Forelimb muscle (tissue), 1 donor: ENCODE data around the gene PRIMA1. TPM values are rescaled to one million over a fixed set of nuclear protein-coding genes. Genes with fewer than 3 reads are reported as not detected.
"Not testable (repeated sequence)": the region's sequence is repeated elsewhere in the genome, so short reads cannot be mapped to it uniquely, and the experiment has no call there.

Experiments
- DNase-seq: peaks from one replicate; pipeline ENCODE4 v3.0.0-alpha.2; 2013; ENCODE audit warnings: low read depth
- polyA plus RNA-seq: library from polyadenylated mRNA; unstranded; fragments of 120-200 nt; gene quantifications from one replicate; pipeline ENCODE4 v1.2.1, GENCODE V29; 2013; ENCODE audit not compliant: insufficient read length

Gene PRIMA1, protein sequence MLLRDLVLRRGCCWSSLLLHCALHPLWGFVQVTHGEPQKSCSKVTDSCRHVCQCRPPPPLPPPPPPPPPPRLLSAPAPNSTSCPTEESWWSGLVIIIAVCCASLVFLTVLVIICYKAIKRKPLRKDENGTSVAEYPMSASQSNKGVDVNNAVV
- 3.5 TPM for polyA plus RNA-seq

DNA sequence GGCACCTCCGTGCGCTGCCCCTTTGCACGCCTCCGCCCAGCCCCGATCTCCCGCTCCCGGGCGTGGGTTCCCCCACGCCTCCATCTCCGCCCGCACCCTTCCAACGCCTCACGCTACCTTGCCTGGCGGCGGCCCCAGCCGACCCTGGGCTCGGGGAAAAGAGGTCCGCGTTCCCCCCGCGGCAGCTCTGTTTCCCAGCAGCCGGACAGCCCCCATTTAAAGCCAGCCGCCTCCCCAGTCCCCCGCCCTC lies at the start of gene PRIMA1:
Gene PRIMA1 (minus strand): TSS at position 193 of the 250 bp plus-strand sequence. CDS start 767 bp downstream, outside the sequence.
- DNase-seq = no peak

DNA sequence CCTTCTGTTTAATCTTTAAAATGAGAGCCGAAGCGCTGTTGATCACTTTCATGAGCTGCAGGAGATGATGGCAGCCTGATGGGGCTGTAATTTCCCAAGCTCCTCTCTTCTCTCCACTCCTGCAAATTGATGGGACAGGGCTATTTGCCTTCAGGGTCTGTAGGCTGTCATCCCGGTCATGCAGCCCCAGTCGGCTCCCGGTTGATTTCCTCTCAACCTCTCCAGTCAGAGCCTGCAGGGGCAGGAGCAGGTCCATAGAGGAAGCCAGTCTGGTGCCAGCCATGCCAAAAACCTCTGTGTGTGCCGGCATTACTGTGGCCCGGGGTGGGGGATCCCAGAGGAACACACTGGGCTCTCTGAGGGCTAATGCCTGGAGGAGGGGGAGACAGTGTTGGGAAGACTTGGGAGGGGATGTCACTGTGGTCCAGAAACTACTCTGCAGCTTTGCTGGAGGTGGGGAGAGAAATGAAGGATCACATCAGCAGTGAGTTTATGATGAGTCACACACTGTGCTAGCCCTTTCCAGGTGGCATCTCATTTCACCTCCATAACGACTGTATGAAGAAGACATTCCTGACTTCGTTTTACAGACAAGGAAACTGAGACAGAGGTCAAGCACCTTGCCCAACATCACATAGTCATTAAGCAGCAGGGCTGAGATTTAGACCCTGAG lies 46.5 kb upstream of the PRIMA1 start:
- DNase-seq = no peak

DNA sequence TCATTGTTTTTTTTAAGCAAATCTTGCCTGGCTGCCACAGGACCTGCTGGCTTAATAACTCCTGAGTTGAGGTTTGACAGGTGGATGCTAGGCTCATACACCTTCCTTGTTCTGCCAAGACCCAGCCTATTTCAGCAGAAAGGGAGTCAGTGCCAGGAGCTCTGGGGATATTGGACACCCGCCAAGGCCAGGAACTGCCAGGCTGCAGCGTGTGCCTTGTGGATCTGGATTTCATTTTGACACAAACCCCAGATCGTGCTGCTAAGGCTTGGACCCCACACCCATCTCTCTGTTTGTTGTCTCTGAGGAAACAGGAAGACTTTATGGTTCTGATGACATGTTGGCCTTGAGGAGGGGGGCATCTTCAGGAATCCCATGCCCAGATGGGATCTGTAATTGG lies 44.4 kb upstream of the PRIMA1 start:
- DNase-seq = no peak

DNA sequence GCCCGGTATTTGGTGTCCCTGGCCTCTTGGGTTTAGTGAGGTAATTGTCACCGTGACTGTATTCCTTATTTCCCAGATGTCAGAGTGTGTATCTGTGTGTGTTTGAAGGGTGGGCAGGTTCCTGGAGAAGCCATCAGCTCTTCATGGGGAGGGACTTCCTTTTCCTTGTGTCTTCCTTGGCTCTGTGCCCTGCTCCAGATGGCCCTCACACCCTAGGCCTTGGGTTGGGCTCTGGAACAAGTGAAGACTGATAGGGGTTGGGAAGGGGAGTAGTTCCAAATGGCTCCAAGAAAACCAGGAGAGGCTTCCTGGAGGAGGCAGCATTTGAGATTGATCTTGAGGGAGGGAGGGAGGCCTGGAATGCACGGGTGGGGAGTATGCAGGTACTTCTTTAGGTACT lies 43.8 kb upstream of the PRIMA1 start:
- DNase-seq = no peak

DNA sequence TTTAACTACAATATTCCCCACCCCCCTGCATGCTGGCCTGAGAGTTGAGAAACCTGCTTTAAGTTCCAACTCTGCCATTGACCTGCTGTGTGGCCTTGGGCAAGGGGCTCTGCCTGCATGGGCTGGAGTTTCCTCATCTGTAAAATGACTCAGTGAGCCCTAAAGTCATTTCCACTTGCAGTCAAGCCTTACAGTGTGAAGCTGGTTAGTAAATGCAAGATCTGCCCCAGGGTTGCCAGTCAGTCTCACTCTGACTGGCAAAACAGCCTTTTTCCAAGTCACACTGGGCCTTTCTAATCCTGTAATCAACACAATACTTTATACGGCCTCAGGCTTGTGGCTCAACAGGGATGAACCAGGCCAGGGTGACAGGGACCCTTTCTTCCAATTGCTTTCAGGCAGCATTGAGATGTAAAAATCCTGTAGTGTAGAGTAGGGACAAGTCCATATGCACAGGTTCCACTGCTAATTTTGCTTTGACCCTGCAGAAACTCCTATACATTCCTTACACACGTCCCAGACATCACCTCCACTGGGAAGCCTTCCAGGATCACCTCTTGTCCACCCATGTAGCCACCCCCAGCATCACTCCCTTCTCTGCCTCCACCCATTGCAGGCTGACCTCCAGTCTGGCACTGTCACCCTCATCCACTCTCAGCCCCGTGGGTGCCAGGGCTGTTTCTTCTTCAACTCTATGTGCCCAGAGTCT lies 42.6 kb upstream of the PRIMA1 start:
- no peak for DNase-seq

DNA sequence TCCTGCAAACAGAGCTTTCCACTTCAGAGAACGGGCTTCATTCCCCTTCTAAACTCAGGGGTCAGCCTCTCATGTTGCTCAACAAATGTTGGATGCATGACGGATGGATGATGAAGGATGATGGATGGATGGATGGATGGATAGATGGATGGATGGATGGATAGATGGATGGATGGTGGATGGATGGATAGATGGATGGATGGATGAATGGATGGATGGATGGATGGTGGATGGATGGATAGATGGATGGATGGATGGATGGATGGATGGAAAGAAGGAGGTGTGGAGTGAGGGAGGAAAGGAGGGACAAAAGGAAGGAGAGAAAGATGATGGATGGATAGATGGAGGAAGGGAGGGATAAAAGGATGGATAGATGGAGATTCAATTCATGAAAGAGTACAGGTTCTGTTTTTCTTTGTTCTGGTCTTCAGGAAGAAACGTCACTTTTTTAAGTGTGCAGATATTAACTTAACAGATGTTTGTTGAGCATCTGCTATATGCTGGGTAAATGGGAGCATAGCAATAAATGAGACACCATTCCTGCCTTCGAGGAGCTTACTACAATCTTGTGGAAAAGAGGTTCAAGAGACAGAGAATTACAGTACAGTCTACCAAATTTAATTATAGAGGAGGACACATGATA lies 41.7 kb upstream of the PRIMA1 start:
- DNase-seq = no peak

DNA sequence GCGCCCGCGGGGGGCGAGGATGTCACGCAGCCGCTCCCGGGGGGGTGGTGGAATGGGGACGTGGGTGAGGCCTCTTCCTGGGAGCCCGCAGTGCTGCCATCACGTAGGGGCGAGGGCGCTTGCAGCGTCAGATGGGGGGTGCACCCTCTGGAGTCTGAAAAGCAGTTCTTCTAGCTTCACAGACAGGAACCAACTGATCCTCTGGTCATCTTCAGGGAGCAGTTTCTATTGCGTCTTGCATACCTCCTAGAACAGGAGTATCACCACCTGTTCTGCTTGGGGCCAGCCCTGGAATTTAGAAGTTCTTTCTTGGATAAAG lies 36.9 kb upstream of the PRIMA1 start:
- DNase-seq = no peak

DNA sequence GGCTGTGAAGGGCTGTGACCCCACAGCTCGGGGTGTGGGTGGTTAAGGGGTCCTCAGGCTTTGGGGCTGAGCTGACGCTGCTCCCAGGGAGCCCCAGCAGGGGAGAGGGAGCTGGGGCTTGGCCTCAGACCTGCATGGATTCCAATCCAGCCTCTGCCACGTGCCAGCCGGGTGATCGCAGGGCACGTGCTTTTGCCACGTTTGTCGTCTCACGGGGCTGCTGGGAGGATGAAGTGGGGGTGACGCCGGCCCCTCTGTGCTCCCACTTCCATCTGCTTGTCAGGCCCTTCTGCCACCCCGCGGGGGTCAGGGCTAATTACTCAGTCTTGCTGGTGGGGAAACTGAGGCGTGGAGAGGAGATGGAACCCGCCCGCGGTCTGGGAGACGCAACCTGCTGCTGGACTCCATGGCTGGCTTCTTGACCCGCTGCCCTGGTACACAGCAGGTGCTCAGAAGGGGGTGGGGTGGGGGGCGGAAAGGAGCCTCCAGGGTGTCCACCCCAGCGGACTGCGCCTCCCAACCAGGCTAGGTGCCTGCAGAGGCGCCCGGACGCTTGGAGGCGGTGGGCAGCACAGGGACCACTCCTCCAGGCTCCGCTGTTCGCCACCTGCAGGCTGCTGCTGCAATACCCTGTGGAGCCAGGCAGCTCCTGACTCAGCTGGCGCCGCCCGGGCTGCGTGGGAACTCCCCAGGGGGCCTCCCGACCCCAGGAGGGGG lies 36.4 kb upstream of the PRIMA1 start:
- DNase-seq = no peak

DNA sequence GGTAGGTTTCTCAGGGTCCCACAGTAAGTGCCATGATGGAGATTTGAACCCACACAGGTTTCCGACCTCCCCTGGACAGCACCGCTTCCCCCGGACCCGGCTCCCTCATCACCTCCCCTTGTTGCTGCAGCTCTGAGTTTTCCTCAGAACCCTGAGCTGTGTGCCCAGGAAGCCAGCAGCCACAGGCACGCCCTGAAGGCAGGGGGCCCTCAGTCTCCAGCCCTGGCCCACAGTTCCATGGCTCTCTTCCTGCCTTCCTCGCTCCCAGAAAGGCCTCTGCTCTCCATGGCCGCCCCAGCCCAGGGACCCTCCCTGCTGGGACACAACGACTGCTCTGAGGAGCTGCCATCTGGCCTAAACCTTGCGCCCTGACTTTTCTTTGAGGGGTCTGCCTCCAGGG lies 35.8 kb upstream of the PRIMA1 start:
- no peak for DNase-seq

DNA sequence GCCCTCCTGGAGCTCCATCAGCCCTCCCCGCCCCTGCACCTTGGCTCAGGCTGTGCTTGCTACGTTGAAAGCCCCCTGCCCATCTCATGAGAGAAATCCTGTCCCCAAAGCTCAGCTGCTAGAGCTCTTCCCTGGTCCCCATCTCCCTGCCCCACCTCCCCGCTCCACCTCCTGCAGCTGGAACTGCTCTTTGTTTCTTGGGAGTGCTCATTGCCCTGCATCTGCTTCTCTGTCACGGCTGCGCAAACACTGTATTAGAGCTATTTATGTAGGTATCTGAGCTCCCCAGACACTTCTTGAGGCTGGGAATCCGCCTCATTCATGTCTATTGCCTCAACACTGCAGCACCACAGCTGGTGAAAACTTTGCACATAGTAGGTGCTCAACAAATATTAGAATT lies 32.8 kb upstream of the PRIMA1 start:
- DNase-seq = no peak

DNA sequence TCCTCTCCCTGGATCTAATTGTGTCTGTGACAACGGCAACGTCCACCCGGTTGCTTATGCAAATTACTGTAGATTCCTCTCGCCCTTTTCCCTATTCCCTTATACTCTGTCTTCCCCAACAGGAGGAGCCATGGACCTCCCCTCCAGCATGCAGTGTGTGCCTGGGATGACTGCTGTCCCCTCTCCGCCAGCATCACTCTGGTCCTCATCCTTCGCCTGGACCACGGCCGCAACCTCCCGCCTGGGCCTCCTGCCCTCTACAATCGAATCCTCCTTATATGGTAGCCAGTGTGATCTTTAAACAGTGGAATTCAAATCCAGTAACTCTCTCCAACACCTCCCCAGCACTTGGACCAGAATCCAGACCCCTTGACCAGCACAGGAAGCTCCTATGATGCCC lies 30.6 kb upstream of the PRIMA1 start:
- no peak for DNase-seq

DNA sequence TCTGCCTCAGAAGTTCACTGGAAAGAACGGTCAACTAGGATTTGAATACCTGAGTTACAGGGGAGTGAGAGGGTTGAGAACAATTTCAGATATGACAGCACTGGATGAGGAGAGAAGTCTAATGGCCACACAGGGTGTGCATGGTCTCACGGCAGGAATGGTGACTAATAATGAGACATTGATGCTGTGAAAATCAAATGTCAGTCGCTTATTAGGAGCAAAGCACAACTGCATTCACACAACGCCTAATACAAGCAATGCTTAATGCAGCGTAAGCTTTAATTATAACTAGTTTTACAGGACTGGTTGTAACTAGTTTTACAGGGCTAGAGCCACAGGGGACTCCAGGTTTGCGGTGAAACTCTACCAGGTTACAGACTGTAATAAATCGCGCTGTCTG lies 23.4 kb upstream of the PRIMA1 start:
- DNase-seq = no peak

DNA sequence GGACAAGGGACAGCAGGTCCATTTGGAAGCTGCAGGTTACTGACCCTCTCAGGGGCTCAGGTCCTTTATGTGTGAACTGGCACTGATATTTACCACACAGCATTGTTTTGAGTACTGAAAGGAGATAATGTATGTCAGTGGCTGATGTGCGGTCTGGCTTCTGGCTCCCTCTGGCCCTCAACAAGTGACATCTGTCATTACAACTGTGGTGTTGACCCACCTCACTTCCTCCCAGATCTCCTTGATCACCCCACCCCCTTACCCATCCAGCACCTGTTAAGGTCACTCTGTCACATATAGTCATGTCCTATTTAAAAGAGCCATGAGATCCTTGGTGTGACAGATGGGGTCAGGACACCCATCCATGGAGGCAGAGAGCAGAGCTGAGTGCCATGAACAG lies 22.7 kb upstream of the PRIMA1 start:
- DNase-seq = no peak

DNA sequence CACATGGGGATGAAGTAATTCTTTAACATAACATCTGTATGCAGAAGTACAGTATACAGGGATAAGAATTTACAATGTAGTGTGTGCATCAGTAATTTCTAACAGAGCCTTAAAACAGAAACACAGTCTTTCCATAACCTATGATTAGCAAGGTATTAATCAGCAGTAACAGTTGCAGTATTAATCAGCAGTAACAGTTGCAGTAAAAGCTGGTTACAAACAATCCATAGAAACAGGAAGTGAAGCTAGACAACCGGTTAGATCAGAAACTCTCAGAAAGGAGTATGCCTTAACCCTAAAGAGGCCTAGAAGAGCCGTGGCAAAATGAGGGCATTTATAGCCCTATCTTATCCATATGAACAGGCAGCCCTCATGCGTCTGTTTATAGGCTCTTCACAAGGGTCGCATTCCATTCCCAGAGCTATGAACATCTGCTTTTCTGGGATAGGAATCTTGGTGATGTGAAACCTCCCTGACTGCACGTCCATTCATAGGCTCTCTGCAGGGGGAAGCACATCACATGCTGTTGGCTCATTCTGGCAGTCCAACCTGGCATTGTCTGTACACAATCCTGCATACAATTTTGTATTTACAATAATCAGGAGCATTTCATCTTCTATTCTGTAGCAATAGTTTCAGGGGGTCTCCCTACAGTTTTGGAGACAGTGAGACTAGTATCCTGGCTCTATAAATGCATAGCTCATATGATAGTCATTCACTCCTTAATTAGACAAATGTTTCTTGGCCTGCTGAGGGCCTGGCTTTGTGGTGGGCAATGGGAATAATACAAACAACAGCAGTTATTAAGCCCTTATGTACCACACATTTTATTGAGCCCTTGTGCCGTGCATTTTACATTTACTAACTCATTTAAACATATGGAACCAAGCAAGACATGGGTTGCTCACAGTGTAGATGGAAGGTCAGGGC lies 21.5 kb upstream of the PRIMA1 start:
- not testable (repeated sequence) for DNase-seq

DNA sequence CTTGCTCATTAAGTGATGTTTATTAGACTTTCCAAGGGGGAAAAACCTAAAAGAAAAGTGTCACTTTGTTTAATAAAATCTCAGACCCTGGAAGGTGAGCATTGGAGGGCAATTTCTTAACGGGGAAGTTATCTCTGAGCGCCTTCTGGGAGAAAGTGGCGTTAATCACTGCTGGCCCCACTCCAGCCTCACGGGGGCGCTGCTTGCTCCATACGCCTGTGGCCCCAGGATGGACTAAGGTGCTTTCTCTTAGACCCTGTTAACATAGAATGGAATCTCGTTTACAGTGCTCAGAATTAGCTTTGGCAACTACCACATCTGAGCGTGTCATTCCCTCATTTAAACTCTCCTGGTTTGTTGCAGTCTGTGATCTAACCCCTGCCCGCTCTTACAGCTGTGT lies 16.4 kb upstream of the PRIMA1 start:
- no peak for DNase-seq

DNA sequence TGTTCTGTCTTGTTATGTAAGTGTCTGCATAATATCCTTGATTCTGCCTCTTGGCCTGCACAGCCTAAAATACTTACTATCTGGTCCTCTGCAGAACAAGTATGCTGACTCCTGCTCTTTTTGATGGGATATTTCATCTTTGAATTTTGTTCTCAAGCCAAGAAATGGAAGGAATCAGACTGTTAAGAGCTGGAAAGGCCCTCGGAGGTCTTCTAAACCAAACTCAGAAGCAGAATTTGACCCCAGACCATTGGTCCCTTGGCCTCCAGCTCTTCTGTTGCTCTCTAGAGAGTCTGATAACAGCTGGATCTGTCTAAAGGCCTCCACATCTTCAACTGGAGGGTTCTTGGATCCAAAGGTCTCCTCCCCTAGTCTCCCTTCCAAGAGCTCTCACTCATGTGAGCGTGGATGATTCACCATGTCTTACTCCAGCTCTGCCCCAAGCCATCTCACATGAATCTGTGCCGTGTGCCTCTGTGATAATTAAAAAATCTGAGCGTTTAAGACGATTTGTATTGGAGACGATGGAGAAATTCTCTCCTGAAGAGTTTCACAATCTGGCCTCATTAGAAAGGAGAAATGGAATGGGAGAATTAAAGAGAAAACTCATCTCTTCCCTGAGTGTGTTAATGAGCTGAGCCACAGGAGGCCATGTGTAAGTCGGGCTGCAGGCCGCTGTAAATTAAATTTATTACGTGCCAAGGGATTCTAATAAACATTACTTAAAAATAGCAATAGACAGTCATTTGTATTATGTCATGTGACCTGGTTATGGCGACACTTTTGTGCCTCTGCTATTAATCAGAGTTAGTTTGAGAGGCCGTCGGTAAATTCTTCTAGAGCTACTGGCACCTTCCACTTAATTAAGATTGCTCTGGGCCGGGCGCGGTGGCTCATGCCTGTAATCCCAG lies 15.4 kb upstream of the PRIMA1 start:
- DNase-seq = no peak

DNA sequence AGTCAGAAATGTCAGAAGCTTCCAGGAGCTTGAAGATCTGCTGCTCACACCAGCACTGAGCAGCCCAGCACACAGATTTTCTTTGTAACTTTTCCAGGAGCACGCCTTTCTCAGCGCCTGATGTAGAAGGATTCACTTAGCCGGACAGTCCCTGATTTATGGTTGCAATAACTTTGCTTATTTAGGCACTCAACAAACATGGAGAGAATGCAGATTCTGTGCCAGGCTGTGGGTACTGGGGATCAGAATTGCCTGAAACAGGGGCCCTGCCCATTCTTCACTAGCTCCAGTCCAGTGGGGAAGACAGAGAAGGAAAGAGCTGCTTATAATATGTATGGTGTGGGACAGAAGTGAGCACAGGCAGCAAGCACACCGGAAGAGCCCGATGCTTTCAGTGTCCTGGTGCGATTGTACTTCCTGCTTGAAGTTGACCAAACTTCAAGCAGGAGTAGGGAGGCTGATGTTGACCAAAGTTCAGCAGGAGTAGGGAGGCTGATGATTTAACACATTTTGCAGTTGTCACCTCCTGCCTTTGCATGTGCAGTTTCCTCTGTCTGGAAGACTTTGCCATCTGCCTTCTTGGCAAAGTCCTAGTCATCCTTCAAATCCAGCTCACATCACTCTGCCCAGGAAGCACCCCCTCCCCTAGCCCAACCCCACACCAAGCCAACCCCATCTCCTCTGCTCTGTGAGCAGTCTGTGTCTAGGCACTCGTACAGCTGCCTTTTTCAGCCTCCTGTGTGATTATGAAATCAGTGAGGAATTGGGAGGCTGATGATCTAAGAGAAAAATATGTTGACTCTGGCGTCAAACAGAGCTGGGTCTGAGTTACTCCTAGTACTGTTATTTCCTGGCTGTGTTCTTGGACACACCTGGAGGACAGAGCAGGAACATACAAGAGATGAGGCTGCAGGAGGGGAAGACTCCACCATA lies 12.0 kb upstream of the PRIMA1 start:
- no peak for DNase-seq

DNA sequence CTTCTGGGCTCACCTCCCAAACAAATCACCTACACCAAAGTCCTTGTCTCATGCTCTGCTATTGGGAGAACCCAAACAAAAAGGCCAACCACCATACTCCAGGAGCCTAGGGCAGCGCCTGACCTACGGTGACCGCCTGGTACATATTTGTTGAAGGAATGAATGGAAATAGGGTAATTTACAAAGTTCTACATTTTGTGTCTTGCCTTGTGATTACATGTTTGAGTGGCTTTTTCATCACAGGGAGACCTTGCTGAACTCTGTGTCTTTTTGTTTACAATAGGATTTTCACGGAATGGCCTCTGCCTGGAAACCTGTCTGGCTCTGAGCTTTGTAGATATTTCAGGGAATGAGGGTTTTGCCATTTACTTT lies 11.3 kb upstream of the PRIMA1 start:
- no peak for DNase-seq

DNA sequence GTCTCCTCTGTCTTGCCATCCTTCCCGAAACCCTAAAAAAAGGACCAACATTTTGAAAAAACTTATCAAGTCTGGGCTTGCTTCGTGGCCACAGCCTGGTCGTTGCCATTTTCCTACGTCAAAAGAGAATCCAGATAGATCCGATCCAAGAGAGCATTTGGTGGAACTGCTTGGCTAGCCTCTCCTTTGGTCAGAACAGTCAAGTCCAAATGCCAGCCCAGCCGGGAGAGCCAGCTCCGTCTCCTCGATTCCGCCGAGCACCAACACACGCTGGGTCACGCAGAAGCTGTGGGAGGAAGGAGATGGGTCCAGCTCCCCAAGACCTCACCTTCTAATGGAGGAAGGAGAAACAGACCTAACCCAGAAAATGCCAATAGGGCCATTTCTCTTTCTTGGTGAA lies 9.3 kb upstream of the PRIMA1 start:
- DNase-seq = no peak
